ENCODE measurements around the gene ZBTB17.
"Not testable (repeated sequence)": the region's sequence is repeated elsewhere in the genome, so short reads cannot be mapped to it uniquely, and the experiment has no call there.

ZBTB17 gene

GRCh38 chr1:15896841-15897610 is 78.9 kb downstream of the ZBTB17 start:
- not testable (repeated sequence) for DNase-seq (ENCODE audit: low read depth in 2 of 2)

GRCh38 chr1:15895233-15895632 is 80.7 kb downstream of the ZBTB17 start:
- no peak for DNase-seq (ENCODE audit: low read depth in 2 of 2)

- not testable (repeated sequence) for DNase-seq (ENCODE audit: low read depth in 2 of 2)
Measured at GRCh38 chr1:15892857-15893599, 82.9 kb downstream of the ZBTB17 start.

Measured in activated CD4-positive, alpha-beta T cell treated with anti-CD3 and anti-CD28 coated beads for 24 hours (primary cell).